Stimulated activated CD8-positive, alpha-beta memory T cell treated with anti-CD3 and anti-CD28 coated beads, Interleukin-4, amount 100 ng/mL, for 48 hours (primary cell): ENCODE results near the gene SPPL3.
"Not testable (repeated sequence)": the region's sequence is repeated elsewhere in the genome, so short reads cannot be mapped to it uniquely, and the experiment has no call there.

Experiments
- DNase-seq: peaks from one replicate; pipeline ENCODE4 v3.0.0-alpha.2; 2020

Gene SPPL3, protein sequence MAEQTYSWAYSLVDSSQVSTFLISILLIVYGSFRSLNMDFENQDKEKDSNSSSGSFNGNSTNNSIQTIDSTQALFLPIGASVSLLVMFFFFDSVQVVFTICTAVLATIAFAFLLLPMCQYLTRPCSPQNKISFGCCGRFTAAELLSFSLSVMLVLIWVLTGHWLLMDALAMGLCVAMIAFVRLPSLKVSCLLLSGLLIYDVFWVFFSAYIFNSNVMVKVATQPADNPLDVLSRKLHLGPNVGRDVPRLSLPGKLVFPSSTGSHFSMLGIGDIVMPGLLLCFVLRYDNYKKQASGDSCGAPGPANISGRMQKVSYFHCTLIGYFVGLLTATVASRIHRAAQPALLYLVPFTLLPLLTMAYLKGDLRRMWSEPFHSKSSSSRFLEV

DNA sequence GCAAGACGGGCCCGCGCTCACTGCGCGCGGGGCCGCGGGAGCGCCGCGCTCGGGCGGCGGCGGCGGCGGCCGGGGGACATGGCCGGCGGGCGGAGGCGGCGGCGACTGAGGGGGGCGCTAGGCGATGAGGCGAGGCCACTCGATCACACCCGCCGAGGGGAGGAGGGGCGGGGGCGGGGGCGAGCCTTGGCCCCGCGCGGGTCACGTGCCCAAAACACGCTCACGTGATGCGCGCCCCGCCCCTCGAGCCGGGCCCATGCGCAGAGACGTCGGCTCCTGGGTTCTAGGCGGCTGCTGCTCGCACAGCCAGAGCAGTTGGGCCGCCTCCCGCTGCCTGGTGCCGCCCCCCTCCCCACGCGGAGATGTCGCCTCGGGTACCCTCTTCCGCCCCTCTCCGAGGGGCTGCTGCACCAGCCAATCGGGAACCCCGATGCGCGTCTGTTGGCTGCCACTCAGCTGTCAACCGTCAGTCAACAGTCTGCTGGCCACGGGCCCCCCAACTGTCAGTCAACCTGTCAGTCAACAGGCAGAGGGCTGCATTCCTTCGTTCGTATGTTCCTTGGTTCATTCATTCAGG lies at the start of gene SPPL3:
SPPL3 (minus strand) TSS at position 162 of the 577 bp plus-strand sequence. CDS start 491 bp downstream, outside the sequence.
- DNase-seq, result peak; percentile 96

DNA sequence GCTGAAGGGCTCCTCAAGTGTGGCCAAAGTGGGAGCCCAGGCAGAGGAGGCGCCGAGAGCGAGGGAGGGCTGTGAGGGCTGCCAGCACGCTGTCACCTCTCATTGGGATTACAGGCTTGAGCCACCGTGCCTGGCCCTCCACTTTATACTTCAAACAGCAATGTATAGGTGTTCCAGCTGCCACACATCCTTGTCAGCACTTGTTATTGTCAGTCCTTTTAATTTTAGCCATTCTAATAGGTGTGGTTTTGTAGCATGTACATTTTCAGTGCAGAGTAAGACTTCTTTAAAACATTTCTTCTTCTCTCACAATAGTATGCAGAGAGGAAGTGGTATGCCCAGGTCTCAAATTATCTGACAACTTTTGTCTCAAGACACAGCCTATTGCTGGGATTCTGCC lies 46.6 kb upstream of the SPPL3 start:
- no peak for DNase-seq

DNA sequence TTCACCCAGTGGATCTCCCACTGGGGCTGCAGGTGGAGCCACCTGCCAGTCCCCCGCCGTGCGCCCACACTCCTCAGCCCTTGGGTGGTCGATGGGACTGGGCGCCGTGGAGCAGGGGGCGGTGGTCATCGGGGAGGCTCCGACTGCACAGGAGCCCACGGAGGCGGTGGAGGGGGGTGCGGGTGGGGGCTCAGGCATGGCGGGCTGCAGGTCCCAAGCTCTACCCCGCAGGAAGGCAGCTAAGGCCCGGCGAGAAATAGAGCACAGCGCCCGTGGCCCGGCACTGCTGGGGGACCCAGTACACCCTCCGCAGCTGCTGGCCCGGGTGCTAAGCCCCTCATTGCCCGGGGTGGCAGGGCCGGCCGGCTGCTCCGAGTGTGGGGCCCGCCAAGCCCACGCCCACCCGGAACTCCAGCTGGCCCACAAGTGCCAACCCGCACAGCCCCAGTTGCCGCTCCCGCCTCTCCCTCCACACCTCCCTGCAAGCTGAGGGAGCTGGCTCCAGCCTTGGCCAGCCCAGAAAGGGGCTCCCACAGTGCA lies 46.2 kb upstream of the SPPL3 start:
- DNase-seq, result not testable (repeated sequence)

DNA sequence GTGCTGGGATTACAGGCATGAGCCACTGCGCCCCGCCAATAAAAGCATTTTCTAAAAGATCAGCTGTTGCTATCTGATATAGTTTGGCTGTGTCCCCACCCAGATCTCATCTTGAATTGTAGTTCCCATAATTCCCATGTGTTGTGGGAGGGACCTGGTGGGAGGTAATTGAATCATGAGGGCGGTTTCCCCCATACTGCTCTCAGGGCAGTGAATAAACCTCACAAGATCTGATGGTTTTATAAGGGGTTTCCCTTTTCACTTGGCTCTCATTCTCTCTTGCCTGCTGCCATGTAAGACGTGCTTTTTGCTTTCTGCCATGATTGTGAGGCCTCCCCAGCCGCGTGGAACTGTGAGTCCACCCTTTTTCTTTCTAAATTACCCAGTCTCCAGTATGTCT lies 41.4 kb upstream of the SPPL3 start:
- DNase-seq, result not testable (repeated sequence)

DNA sequence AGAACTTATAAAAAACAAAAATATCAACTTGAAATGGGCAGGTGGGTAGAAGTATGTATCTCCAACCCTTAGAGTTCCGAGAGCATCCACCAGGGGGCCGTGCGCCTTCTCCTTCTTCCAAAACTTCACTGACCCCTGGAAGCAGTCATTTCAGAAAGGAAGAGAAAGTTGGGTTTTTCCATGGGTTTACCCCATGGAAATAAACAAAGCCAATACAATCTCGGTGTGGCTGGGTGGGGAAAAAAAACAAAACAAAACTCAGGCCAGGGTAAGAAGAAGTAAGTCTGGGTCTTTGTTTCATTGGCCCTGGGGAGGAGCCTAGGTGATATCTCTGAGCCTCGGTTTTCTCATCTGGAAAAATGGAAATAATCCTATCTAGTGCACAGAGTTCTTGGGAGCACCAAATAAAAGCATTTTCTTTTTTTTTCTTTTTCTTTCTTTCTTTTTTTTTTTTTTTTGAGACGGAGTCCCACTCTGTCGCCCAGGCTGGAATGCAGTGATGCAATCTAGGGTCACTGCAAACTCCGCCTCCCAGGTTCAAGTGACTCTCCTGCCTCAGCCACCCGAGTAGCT lies 40.6 kb upstream of the SPPL3 start:
- peak; percentile 88 for DNase-seq

DNA sequence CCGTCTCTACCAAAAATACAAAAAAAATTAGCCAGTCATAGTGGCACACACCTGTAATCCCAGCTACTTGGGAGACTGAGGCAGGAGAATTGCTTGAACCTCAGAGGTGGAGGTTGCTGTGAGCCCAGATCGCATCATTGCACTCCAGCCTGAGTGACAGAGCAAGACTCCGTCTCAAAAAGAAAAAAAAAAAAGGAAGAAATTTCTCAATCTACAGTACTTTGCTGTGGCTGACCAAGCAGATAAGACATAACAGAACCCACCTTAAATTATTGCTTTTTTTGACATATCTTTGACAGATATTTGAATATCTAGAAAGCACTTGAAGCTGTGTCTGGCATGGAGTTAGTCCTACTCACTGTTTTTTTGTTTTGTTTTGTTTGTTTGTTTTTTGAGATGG lies 39.3 kb upstream of the SPPL3 start:
- no peak for DNase-seq

DNA sequence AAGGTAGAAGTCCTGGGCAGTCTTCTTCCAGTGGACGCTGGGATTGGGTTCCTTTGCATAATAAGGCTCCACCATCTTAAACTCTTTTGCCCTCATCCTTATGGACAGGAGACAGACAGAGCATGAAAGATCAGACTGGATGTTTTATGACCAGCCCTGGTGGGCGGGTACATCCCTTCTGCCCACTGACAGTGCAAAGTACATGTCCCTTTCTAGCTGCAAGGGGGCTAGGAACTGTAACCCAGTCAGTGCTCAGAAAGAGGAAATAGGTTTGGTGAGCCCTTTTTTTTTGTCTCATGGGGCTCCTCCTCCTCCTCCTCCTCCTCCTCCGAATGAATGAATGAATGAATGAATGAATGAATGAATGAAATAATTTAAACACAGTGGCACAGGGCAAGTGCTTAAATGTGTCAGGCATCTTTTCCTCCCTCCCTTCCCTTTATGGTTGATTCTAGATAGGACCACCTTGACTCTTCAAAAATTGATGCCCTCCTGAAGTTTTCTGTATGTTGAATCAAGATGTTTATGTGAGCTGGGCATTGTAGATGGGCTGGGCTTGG lies 37.8 kb upstream of the SPPL3 start:
- no peak for DNase-seq

DNA sequence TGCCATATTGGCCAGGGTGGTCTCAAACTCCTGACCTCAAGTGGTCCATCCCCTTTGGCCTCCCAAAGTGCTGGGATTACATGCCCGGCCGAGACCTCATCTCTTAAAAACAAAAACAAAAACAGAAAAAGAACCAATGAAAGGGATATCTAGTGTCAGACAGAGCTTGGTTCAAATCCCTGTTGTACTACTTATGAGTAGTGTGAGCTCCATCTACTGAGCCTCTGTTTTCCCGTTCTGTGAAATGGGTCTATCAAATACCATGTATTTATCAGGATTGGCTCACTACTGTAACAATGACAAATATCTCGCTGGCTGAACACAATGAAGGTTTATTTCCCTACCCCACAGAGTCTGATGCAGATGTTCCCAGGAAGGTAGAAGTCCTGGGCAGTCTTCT lies 37.3 kb upstream of the SPPL3 start:
- no peak for DNase-seq

DNA sequence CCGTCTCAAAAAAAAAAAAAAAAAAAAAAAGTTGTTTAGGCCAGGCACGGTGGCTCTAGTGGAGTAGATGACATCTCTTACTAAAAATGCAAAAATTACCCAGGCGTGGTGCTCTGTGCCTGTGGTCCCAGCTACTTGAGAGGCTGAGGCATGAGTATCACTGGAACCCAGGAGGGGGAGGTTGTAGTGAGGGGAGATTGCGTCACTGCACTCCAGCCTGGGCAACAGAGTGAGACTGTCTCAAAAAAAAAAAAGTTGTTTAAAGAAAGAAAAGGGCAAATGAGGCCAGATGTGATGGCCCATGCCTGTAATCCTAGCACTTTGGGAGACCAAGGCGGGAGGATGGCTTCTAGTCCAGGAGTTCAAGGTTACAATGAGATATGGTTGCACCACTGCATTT lies 36.6 kb upstream of the SPPL3 start:
- no peak for DNase-seq

DNA sequence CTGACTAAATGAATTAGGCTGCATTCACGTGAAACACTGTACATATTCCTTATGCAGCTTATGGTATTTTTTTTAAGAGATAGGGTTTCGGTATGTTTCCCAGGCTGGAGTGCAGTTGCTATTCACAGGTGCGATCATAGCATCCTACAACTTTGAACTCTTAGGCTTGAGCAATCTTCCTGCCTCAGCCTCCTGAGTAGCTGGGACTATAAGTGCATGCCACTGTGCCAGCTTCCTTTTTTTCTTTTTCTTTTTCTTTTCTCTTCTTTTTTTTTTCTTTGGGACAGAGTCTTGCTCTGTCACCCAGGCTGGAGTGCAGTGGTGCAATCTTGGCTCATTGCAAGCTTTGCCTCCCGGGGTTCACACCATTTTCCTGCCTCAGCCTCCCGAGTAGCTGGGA lies 35.8 kb upstream of the SPPL3 start:
- DNase-seq, result no peak

DNA sequence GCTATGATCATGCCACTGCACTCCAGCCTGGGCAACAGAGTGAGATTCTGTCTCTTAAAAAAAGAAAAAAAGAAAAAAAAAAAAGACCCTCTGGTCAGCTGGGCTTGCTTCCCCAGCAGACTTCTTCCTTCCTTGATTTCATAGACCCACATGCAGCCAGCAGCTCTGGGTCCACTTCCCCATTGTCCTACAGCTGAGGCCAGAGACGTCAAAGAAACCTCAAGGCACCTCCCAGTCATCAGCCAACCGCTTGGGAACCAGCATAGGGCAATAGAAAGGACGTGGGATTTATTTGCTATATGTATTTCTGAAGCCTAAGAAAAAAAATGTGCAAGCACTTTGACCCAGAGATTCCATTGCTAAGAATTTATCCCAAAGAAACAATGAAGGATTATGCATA lies 35.4 kb upstream of the SPPL3 start:
- no peak for DNase-seq

DNA sequence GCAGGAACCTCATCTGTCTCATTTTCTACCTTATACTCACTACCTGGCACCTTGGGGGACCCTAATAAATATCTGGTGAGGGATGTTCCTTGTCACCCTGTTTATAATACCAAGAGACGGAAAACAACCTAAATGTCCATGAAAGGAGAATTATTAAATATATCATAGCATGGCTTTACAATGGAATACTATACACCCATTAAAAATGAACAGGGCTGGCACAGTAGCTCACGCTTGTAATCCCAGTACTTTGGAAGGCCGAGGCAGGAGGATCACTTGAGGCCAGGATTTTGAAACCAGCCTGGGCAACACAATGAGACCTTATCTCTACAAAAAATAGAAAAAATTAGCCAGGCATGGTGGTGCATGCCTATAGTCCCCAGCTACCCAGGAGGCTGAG lies 34.3 kb upstream of the SPPL3 start:
- DNase-seq, result no peak

DNA sequence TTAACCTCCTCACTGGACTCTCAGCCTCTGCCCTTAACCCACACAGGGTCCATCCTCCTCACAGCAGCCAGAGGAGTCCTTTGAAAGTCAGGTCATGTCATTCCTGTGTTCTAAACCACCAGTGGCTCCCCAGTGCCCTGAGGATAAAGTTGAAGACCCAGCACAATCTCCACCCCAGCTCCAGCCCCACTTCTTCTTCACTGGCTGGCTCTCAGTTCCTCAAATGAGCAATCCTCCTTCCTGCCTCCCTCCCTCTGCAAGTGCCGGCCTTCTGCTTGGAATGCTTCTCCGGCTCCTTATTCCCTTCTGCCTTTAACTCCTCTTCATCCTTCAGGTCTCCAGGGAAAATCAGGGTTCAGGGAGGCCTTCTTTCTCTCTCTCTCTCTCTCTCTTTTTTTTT lies 32.0 kb upstream of the SPPL3 start:
- no peak for DNase-seq

DNA sequence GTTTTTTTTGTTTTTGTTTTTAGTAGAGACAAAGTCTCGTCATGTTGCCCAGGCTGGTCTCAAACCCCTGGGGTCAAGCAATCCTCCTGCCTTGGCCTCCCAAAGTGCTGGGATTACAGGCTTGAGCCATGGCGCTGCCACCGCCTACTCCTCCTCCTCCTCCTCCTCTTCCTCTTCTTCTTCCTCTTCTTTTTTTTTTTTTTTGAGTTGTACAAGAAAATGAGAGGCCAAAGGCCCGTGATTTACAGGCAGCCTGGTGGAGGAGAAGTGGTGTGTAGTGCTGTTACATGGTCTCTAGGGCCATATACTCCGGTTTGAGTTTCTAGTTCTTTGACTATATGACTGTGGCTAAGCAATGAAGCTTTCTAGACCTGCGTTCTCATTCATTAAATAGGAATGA lies 29.6 kb upstream of the SPPL3 start:
- no peak for DNase-seq

DNA sequence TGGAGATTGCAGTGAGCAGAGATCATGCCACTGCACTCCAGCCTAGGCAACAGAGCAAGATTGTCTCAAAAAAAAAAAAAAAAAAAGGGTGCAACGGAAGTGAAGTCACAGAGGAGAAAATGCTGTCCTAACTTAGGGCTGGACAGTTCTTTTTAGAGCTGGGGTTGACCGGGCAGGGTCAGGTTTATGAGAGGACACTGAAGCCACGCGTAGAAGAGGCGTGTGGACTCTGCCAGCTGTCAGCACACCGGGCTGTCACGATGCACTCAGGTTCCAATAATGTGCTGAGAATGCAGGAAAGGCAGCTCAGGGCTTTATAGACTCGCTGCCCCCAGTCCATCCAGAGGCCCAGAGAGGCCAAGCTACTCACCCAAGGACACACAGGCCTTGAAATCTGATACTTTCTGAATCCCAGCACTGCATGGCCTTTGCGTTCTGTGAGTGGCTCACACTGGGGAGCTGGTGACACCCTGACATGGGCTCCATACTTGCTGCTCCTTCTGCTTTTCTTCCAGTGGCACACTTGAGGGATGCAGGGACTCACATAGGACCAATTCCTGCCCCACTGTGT lies 28.9 kb upstream of the SPPL3 start:
- DNase-seq, result no peak

DNA sequence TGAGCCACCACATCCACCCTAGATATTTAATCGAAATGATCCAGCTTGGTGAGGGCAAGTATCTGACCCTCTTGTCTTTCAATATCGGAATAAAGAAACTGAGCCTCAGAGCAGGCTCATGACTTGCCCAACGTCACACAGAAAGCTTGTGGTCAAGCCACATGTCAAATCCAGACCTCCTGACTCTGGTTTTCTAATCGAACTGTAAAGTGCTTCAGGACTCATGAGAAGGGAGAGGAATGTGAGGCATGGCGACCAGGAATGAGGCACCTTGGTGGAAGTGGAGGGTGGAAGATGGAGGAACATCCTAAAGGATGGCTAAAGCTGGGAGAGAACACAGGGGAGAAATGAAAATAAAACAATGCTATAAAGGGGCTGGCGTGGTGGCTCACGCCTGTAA lies 27.9 kb upstream of the SPPL3 start:
- no peak for DNase-seq

DNA sequence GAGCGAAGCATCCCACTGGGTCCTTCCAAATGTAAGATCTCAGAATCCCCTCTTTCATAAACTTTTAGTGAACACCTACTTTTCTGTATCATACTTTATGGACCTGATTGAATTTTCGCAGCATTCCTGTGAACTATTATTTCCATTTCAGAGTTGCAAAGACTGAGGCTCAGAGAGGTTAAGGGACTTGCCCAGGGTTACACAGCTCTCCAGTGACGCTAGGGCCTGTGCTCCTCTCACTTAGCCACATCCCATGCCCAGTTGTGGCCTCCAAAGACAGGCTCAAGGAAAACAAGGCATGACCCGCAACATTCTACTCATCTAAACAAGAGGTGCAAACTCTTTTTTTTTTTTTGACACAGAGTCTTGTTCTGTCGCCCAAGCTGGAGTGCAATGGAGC lies 25.9 kb upstream of the SPPL3 start:
- DNase-seq, result no peak

DNA sequence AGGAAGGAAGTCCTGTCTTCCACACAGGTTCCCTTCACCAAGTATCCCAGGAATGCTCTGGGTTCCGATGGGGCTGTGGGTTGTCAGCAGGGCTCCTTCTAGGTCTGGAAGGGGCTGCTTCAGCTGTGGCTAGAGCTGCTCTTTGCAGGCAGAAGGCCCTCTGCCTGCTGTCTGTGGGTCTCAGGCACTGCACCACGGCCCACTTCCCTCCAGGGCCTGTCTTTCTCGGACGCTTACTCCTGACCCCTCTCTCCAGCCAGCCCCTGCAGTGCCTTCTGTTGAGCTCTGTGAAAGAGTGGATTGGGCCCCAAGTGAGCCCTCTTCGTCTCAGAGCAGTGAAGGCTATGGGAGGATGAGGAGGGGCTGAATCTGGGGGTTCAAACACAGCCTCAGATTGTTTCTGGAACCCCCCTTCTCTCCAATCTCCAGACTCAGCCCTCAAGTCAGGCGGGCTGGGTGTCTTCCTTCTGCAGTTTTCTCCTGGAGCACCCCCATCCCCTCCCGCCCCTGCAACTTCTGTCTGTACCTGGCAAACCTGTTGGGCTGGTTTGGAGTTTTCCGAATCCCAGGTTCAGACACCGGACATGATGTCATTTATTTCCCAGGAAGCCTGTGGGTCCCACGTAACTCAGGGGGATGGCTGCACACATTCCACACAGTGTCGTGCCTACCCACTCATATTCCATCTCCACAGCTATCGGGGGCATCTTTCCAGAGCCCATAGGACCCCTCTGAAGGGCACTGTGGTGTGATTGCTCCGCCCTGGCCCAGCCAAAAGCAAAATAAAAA lies 24.9 kb upstream of the SPPL3 start:
- no peak for DNase-seq

DNA sequence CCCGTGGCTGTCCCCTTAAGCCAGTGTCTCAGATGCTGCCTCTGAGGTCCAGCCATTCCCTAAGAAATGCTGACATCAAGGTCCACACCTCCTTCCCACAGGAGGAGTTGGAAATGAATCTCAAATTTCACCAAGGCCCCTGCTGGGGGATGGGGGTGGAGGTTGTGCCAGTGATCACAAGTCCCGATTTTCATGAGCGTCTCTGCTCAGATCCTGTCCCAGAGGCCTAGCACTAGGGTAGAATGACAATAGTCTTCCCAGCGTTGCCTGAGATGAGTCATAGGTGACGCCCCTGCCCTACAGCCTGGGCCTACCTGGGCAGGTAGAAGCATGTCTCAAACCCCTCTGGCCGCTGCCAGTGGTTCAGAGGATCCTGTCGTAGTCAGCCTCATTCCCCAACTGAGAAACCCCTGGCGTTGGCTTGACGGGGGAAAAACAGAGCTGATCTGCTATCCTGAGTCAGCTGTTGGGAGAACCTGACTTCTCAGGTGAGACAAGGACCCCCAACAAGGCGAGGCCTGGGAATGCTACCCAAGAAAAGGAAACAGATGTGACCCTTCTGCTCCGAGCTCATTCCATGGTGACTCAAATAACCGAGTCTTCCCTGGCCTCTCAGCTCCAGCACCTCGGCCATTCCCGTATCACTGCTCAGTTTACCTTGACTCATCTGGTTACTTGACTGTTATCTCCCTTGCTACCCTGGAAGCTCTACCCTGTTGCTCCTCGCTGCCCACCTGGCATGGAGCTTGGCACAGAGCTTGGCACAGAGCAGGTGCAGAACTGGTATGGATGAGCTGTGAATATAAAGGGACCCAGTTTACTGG lies 21.8 kb upstream of the SPPL3 start:
- DNase-seq, result no peak

DNA sequence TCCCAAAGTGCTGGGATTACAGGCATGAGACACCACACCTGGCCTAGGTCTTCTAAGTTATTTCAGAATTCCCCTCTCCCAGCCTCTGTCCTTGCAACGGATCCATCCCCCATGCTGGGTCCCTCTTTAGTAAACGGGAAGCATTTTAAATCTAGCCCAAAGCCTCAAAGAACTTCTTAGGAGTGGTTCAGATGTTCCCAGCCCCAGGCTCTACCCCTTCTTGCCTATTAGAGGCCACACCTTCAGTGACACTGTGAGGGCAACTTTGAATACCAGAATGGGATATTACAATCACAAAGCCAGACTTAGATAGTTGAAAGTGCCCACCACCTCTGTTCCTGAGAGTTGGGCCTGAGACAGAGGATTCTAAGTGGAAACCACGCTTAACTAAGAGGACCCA lies 18.1 kb upstream of the SPPL3 start:
- DNase-seq, result no peak

DNA sequence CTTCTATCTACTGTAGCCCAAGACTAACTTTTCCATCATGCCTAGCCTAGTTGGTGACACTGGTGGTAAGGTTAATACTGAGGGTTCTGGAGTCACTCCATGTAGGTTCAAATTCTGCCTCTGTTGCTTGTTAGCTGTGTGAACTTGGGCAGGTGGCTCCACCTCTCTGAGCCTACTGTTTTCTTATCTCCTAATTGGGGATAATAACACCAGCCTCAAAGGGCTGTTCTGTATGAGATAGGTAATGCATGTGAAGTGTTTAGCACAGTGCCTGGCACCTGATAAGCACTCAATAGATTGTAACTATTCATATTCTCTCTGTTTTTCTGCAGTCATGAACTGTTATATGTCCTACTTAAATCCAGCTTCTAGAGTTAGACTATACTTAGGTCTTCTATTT lies 17.5 kb upstream of the SPPL3 start:
- DNase-seq, result no peak

DNA sequence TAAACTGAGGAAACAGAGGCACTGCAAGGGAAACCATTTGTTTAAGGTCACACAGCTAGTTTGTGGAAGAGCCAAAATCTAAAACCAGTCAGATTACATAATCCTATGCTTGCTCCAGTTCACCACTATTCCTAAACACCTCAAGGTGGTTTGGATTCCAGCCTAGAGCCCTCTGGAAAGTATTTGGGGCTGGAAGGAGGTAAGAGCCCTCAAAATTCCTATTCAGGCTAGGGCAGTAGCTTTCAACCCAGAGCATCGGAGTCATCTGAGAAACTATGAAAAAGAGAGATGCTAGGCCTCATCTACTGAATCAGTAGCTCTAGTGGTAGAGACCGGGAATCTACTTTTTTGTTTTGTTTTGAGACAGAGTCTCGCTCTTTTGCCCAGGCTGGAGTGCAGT lies 16.0 kb upstream of the SPPL3 start:
- no peak for DNase-seq
